GM04503 (cell line): ENCODE measurements around the gene SPON2.

Source experiments
- DNase-seq: peaks from one replicate; pipeline ENCODE4 v3.0.0-alpha.2; 2012; ENCODE audit warnings: low read depth

SPON2 gene

DNA sequence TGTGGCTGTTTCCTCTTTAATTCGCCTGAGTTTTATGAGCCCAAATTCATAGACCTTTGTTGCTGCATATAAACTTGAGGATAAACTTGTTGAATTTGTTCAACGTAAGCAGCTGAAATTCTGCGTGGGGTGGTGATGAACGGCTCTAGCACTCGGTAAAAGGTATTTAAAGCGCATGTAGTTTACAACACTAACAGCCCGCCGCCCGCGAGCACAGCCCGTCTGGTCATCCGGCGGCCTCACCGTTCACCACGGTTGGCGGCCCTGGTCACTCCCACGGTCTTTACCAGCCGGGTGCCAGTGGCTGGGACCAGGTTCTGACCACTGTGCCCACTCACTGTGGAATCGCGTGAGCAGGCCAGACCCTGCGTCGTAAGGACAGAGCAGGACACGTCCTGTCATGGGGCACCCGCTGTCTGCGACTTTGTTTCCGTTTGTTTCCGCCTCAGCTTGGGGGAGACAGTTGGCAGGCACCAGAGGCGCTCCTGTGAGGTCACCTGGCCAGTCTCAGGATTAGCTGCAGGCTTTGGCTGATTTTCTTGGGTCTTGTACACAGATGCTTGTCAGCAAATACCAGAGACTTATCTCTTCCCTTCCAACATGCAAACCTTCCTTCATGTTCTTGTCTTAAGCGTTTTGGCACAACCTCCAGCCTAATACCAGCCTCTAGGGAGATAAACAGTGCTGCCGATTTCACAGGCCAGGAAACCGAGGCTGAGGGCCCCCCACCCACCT lies 36.8 kb upstream of the SPON2 start:
- DNase-seq, result no peak

DNA sequence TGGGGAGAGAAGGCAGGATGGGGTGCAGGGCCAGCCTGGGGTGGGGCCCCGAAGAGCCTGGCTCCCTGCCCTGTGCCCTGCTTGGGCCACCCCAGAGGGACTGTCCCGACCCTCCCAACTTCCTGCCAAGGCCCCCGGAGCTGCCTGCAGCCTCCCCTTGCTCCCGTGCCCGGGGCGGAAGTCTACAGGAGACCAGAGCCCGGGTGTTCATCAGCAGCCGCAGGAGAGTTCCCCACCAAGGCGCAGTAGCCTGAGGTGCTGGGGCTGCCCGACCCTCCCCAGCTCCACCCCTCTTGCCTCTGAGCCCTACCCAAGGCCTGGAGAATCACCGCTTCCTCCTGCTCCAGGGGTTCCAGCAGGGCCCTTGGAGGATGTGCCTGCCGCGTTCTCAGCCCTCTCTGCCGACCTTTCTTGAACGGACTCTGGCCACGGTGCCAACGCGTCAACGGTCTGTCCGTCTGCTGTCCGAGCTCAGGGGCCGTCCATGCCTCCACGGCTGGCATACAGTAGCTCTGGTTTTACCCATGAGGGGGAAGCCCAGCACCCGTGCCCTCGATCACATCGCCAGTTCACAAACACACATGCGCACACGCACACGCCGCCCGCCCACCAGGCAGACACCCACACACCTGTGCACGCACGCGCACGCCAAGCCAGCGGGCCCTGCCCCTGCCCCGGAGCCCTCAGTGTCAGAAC lies 36.0 kb upstream of the SPON2 start:
- no peak for DNase-seq

DNA sequence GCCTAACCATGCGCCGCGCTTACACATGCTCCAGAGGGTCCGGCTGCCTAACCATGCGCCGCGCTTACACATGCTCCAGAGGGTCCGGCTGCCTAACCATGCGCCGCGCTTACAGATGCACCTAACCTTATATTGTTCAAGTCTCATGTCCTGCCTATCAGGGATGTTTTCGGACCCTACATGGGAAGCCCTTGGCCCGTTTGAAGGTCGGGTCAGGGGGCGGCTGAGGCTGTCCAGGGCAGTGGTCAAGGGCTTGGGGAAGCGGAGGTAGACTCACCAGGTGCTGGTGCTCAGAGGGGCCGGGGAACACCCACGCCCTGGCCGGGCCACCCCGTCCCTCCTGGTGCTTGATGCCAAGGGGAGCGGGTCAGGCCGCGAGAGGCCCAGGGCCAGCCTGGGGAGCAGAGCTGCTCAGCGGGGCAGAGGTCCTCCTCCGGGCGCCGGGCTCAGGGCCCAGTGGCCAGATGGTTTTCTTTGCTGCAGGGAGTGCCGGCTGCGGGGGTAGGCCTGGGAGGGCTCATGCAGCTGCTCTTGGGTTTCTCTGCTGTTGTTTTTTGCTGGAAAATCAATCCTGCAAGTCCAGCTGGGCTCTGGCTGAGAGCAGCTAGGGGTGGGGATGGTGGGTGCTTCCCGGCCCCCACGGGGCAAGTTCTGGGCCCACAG lies 35.4 kb upstream of the SPON2 start:
- DNase-seq, result no peak

DNA sequence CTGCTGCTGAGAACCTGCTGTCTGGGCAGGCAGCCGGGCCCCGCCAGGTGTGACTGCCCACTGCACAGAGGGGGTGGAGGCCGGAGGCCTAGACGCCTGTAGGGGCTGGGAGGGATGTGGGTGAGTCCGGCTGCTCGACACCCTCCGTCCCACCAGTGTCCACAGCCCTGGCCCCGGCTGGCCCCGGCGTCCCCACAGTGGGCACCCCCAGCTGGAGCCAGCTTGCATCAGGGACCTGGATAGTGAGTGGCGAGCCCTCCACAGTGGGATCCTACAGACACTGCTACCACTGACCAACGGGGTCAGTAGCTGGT lies 34.7 kb upstream of the SPON2 start:
- DNase-seq, result no peak

DNA sequence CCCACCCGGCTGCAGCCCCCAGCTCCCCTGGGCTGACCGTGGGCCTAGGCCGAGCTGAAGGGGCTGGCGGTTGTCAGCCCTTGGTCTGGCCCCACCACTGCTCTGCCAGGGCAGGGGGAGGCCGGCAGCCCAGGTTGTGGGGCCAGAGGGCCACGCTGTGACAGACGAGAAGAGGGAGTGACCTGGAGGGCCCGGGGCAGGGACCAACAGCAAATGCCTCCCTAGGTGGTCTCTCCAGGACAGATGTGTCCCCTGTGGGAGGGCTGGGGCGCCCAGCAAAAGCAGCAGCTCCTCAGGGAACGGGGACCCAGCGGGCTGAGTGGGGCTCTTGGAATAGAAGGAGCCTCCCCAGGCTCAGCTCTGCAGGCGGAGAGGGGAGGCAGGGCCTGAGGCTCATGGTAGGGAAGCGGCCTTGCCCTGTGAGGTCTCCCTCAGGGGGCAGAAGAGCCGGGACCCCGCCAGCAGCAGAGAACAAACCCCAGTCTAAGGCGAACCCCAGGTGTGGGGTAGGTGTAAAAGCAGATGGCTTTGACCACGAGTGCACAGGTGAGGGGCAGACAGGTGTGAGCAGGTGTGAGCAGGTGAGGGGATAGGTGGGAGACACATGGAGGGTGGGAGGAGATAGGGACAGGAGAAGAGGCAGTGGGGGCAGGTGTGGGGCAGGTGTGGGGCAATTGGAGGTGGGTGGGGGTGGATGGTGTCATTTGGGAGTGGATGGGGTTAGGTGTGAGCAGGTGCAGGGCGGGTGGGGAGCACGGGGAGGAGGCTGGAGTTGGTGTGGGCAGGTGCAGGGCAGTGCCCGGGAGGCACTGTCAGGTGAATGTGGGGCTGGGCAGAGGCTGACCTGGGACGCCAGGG lies 34.1 kb upstream of the SPON2 start:
- no peak for DNase-seq

DNA sequence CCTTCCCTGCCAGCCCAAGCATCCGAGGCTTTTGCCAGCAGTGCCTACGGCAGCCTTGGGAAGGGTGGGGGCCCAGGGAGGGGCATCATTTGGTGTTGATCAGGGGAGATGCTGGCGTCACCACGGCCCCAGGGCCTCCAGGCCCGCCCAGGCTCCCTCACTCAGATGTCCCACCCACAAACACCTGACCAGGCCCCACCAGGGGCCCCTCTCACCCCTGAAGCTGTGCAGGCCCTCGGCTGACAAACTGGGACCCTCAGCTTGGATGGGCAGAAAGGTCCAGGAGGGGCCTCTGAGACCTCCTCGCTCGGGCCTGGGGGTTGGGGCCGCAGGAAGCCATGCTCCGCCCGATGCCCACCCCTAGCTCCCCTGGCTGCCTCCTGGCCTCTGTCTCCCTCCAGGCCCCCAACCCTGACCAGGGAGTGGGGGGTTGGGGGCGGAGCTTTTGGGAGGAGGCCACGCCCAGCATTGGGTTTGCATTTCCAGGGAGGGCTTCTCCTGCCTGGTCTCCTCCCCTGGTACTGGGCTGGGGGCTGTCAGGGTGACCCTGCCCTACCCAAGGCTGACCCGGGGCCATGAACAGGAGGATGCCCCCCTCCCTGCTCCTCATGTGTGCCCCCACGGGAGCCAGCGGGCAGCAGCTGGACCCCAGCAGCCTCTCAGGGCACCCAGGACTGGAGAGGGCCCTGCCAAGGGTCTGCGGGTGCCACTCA lies 33.4 kb upstream of the SPON2 start:
- no peak for DNase-seq

DNA sequence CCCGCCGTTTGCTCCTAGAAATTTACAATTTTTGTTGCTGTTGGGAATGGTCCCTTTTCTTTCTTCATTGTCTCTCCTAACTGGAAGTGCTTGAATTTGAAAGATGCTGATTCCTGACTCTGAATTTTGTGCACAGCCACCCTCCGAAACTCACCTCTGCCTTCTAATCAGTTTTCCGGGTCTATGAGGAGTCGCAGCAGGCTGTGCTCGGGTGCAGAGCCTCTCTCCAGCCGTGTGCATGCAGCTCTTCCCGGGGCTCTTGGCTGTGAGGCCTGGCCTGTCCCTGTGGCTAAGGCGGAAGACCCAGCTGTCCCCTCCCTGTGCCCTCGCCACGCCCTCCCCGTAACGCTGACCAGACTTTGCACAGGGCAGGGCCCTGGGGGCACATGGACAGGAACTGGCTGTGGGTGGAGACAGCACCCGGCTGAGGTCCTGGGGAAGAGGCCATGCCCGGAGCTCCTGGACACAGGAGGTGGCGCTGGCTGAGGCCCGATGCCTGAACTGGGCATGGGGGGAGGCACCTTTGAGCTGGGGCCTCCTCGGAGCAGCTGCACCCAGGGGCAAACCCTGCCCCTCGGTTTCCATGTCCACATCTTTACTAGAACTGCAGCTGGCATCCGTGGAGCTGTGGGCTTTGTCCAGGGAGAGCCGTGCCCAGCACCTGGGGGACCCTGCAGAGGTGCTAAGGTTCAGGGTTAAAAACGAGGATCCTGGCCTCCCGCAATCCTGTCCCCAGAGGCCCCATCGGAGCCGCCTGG lies 32.6 kb upstream of the SPON2 start:
- DNase-seq, result no peak

DNA sequence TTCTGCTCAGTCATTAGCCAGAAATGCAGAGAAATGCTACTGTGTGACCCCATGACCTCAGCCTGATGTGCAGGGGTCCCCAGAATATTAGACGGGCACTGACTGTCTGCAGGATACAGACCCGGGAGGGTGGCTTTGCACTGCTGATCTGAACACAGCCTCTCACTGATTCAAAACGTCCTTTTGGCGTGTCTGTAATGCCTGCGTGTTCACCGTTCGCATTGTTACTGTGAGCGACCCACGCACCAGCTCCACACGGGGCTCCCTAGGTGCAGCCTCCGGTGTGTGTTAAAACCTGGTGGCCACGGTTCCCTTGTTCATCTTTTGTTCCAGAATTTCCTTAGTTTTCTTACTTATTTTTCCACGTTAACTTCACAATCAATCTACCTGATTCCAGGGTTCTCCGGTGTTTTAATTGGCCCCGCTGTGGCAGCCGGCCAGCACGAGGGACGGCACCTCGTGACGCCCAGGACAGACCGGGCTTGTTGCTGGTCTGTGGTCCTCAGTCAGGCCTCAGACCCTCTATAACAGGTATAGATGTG lies 32.0 kb upstream of the SPON2 start:
- no peak for DNase-seq

DNA sequence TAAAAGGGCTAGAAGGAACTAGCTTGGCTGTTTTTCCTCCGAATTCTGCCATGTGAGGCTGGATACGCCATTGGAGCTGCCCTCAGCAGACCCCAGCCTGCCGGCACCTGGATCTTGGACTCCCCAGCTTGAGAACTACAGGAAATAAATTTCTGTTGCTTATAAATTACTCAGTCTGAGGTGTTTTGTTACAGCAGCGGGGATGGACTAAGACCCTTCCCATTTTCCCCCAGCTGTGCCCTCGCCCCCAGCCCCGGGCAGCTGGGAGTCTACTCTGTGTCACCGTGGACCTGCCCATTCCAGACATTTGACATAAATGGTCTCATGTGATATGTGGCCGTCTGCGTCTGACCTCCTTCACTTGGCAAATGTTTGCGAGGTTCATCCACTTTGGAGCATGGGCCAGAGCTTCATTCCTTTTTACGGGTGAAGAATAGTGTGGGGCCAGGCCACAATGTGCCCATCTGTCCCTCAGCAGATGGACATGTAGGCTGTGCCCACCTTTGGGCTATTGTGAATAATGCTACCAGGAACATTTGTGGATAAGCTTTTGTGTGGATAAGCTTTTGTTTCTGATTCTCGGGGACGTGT lies 30.7 kb upstream of the SPON2 start:
- no peak for DNase-seq

DNA sequence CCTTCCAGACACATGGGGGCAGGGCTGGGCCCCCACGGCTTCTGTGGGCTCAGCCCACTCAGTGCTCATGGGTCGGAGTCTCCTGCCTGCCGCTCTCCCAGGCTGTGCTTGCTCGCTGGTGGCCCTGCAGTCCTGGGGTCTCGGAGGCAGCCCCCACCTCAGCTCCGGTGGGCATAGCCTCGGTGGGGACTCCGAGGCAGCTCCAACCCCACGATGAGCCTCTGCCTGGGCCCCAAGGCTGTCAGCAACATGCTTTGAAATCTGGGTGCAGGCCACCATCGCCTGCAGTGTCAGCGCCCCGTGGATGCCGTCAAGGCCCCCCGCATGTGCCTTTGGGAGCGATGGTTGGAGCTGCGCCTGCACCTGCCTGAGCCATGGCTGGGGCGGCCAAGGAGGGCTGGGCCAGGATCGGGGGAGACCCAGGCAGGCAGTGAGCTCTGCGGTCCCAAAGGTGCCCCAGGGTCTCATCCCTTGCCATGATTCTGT lies 30.2 kb upstream of the SPON2 start:
- DNase-seq, result no peak

DNA sequence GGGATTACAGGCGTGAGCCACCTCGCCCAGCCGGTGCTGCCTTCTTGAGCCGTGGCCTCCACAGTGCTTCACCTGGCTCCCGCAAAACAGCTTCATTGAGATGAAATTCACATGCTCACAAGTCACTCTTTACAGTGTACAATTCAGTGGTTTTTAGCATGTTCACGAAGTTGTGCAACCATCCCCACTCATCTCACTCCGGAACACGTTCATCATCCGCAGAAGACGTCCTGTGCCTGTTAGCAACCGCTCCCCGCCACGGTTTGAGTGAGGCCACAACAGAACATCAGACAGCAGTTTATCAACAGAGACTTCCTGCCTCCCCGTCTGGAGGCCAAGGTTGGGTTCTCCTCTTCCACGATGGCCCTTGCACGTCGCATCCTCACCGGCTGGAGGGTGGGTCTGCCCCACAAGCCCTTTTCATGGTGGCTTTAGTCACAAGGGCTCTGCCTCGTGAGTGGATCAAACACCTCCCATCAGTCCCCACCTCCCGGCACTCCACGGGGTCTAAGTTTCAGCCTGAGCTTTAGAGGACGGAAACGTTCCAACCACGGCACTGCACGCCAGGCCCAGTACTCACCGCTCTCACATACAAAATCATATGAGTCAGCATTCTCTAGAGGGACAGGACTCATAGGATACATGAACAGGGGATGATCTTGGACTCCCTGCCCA lies 29.6 kb upstream of the SPON2 start:
- peak; percentile 51 for DNase-seq

DNA sequence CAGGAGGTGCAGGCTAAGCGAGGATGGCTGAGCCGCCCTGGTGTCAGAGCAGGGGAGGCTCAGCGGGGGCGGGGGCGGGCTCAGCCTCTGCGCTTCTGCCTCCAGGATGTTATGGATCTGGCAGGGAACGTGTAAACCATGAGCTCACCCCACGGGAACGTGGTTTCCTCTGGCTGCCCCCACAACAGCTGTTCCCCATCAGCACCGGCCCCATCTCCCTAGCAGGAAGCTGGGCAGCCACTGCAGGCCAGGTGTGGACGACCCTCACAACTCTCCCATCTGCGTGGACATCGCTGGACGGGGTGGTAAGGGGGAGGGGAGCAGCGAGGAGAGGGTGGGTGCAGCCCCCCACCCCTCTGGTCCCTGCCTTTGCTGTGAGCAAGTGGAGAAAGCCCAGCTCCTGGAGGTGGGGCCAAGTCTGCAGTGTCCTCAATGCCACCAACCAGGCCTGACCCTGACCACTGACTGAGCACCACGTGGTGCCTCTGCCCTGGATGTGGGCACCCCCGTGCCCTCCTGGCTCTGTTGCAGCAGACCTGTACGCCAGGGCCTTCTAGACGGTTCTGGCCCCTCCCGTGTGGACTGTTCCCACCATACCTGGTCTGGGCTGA lies 28.1 kb upstream of the SPON2 start:
- DNase-seq, result peak; percentile 46

DNA sequence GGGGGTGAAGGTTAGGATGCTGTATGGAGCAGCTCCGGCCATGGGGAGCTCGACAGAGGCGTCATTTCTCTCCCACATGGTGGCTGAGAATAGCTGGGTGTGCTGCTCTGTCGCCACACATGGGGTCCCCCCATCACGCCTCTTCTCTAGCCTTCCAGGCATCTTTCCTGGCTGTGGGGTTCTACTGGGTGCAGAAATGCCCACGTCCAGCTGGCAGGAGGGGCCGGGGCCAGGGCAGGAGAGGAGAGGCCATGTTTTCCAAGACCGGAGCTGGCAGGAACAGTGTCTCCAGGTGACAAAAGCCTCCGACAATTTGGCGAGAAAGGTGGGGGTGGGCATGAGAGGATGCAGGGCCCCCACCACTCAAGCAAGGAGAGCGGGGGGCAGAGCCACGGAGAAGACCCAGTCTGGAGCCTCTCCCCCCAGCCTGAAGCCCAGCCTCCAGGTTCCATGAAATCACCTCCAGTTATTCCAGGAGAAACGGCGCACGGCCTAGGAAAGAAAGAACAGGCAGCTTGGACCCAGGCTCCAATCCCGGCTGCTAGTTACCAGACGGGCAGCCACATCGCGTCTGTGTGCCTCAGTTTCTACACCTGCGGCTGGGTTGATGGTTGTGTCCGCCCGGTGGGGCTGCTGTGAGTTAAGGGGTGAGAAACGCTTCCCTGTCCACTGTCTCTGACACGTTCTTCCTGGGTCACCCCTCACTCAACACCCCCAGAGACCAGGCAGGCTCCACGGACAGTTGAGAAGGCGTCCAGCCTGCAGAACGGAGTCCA lies 27.4 kb upstream of the SPON2 start:
- DNase-seq, result no peak

DNA sequence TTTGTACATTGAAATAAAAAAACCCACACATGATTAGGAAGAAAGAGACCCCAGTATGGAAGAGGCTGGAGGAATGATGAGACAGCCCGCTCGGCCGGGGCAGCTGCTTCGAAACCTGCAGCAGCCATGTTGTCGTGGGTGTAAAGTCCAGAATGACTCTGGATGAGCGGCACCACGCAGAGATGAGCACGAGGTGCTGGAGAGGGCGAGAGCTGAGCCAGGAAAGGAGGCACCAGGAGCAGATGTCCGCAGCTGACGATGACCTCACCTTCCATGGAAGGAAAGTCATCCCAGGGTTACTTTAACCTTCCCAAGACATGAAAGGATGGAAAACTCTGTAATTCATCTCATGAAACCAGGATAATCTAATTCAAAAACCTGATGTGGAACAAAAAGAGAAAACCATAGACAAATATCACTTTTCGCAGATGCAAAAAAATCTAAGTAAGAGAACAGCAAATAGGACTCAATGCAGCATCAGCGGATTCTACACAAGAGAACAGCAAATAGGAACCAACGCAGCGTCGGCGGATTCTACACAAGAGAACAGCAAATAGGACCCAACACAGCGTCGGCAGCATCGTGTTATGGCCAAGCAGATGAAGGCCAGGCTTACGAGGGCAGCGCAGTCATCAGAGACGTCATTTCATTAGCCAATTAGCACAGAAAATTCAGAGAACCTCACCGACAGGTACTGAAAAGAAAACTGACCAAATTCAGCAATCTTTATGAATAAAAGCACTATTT lies 25.9 kb upstream of the SPON2 start:
- no peak for DNase-seq

DNA sequence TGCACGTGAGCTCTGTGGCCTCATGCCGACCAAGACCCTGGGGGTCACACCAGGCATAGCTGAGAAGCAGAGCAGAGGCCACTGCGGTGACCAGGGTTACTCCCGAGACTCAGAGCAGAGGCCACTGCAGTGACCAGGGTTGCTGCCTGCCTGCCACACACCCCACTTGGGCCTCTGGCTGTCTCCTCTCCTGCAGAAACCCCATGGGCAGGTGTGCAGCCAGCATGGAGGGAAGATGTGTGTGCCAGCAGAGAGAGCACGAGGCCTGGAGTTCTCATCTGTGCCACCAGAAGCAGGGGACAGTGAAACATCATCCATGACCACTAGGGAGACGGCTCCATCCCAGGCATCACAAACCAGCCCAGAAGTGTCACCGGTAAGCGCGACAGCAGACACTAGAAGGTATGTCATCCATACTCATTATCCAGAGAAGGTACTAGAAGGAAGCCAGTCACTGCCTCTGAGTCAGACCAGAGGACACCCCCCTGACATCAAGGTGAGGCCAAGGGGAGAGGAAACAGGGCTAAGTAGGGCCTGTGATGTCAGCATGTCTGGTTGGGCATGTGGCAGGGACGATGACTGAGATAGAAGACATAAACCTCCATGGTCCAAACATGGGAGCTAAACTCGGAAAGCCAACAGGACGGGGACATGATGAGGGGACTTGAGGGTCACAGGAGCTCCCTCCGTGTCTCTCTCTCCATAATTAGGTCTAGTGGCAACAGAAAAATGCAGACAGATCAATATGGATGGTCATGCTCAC lies 24.2 kb upstream of the SPON2 start:
- DNase-seq, result no peak

DNA sequence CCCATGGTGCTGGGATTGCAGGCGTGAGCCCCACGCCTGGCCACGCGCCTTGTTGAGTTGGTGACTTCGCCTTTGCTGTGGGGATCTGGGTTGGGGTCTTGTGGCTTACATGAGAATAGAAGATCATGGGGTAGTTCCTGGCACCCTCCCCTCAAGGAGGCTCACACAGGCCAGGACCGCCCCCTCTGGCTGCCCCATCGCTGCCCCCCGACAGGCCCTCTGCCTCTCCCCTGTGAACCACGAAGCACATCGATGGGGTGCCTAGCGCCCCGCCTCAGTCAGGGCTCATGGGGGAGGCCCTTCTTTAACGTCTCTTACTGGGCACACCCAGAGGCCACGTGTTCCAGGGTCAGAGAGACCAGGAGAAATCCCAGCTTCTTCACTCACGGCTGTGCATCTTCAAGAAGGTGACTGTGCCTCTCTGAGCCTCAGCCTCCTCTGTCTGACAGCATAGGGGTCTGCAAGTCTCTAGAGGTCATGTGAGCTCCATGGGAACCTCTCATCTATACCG lies 23.6 kb upstream of the SPON2 start:
- no peak for DNase-seq
